Esophagus squamous epithelium (tissue), 5 donors: ENCODE data around the gene PYGM. TPM values are rescaled to one million over a fixed set of nuclear protein-coding genes. Genes with fewer than 3 reads are reported as not detected.

Experiments used
- DNase-seq: peaks from one replicate; lab custom pipeline; 2025; lab: John Stamatoyannopoulos, UW
- H3K27ac ChIP-seq, 4 donors: fragments of 200-600 bp; sonication (generic); one replicate each; pipeline ENCODE4 v1.5.1; 2016 to 2019; ENCODE audit warnings: mild to moderate bottlenecking in 1 of 4
- H3K27me3 ChIP-seq, 4 donors: fragments of 200-600 bp; sonication (generic); 1 replicate in 3 of 4; 2 replicates in 1 of 4; pipeline versions ENCODE4 v1.5.1 to v1.6.0; 2017 to 2021; ENCODE audit warnings: antibody characterized with exemption in 1 of 4
- H3K36me3 ChIP-seq, 3 donors: fragments of 200-600 bp; sonication (generic); one replicate each; pipeline ENCODE4 v1.5.1; 2016 to 2019
- H3K4me1 ChIP-seq, 3 donors: fragments of 200-600 bp; sonication (generic); one replicate each; pipeline ENCODE4 v1.5.1; 2017 to 2019
- H3K4me3 ChIP-seq, 4 donors: fragments of 200-600 bp; sonication (generic); 1 replicate in 3 of 4; 2 replicates in 1 of 4; pipeline ENCODE4 v1.5.1; 2016 to 2019; ENCODE audit warnings: mild to moderate bottlenecking in 2 of 4, moderate library complexity in 1 of 4
- H3K9me3 ChIP-seq, 3 donors: fragments of 200-600 bp; sonication (generic); one replicate each; pipeline ENCODE4 v1.5.1; 2016 to 2019
- CTCF ChIP-seq, 6 experiments: fragments of 450-650 bp in 4 of 6; fragments of 200-600 bp in 2 of 6; sonication (generic) in 2 of 6; IDR thresholded peaks; one replicate each; pipeline ENCODE4 v1.5.1; 2016 to 2019; ENCODE audit warnings: antibody characterized with exemption in 6 of 6, mild to moderate bottlenecking in 4 of 6, moderate library complexity in 4 of 6
- POLR2A ChIP-seq, 4 donors: fragments of 450-650 bp; IDR thresholded peaks; one replicate each; pipeline ENCODE4 v1.6.1; 2017; ENCODE audit warnings: antibody characterized with exemption in 4 of 4, mild to moderate bottlenecking in 4 of 4, moderate library complexity in 3 of 4
- WGBS, 2 donors: methylation state at CpG; one replicate each; pipeline ENCODE4 v1.1.5; 2018; 5-methylcytosine and 5-hydroxymethylcytosine counted together
- intact Hi-C: fragments of 100-400 bp; cut with DNase I; formaldehyde crosslinking; loops from one replicate; pipeline ENCODE4 v1.15.0; 2022
- total RNA-seq, 4 donors: library from RNA; depleted of rRNA; stranded (reverse); fragments of >200 nt; gene quantifications; one replicate each; pipeline ENCODE4 v1.1.0, GENCODE V29; 2016
- donor health status: DM: yes; HTN: yes; CAD: no.

Gene PYGM
- total RNA-seq, 4 donors from 2014 or later, result 0.27 to 0.95 (median 0.39) TPM

- WGBS, 2 donors, result 61 to 63% methylated on average over 6 to 7 of the region's 7 CpGs
- H3K9me3 ChIP-seq, result no peaks in the 10 kb centered on the region
- TF ChIP-seq CTCF (IDR thresholded peaks at IDR 0.05) (no peak), POLR2A (IDR thresholded peaks at IDR 0.05) (no peak)
- peaks cover 0 to 39% (median 0%) of the 10 kb centered on the region in 4 donors for H3K27me3 ChIP-seq
- no peak overlapping the region for H3K27ac ChIP-seq
- H3K4me1 ChIP-seq, result peaks cover 3 to 19% (median 6%) of the 10 kb centered on the region in 3 donors
- H3K4me3 ChIP-seq, result no peak overlapping the region
- no peak for DNase-seq
- peaks cover 0 to 3% (median 0%) of the 10 kb centered on the region in 3 donors for H3K36me3 ChIP-seq
- intact Hi-C loops, result no loop called here
Observed at GRCh38 chr11:64726867-64727530, 32.8 kb downstream of the PYGM start.

GRCh38 chr11:64726211-64726641 lies 33.5 kb downstream of the PYGM start:
- Histone ChIP-seq H3K4me1 (peaks cover 3 to 19% (median 6%) of the 10 kb centered on the region in 3 donors), H3K27me3 (peaks cover 0 to 47% (median 0%) of the 10 kb centered on the region in 4 donors), H3K4me3 (no peak overlapping the region), H3K27ac (no peak overlapping the region), H3K36me3 (no peaks in the 10 kb centered on the region), H3K9me3 (no peaks in the 10 kb centered on the region)
- no peak for DNase-seq
- intact Hi-C loops, result no loop called here
- WGBS, 2 donors, result 40% methylated on average over 2 of the region's 9 CpGs; no CpG with 5 or more reads in 1 of the 2 donors
- TF ChIP-seq CTCF (IDR thresholded peaks at IDR 0.05) (no peak), POLR2A (IDR thresholded peaks at IDR 0.05) (no peak)

- intact Hi-C loops, result no loop called here
Observed at GRCh38 chr11:64724863-64725532, 34.8 kb downstream of the PYGM start.

GRCh38 chr11:64723907-64724862 lies 35.6 kb downstream of the PYGM start:
- TF ChIP-seq CTCF (IDR thresholded peaks at IDR 0.05) (no peak), POLR2A (IDR thresholded peaks at IDR 0.05) (no peak)
- no peak overlapping the region for H3K27ac ChIP-seq
- H3K36me3 ChIP-seq, result no peaks in the 10 kb centered on the region
- DNase-seq, result no peak
- no peaks in the 10 kb centered on the region for H3K9me3 ChIP-seq
- H3K4me1 ChIP-seq, result peaks cover 0 to 12% (median 6%) of the 10 kb centered on the region in 3 donors
- H3K4me3 ChIP-seq, result peak overlapping the region in 1 of 4 donors; percentile 88
- H3K27me3 ChIP-seq, result peaks cover 0 to 52% (median 0%) of the 10 kb centered on the region in 4 donors
- WGBS, 2 donors, result 36 to 67% methylated on average over 6 to 7 of the region's 9 CpGs
- intact Hi-C loops, result no loop called here

More at GRCh38 chr11:64724863-64725532, 34.8 kb downstream of the PYGM start:
- Histone ChIP-seq H3K9me3 (no peaks in the 10 kb centered on the region), H3K36me3 (no peaks in the 10 kb centered on the region), H3K4me1 (peaks cover 2 to 18% (median 6%) of the 10 kb centered on the region in 3 donors), H3K27me3 (peaks cover 0 to 51% (median 0%) of the 10 kb centered on the region in 4 donors), H3K27ac (no peak overlapping the region), H3K4me3 (no peak overlapping the region)
- WGBS, 2 donors, result 67 to 71% methylated on average over 4 to 7 of the region's 7 CpGs
- no peak for DNase-seq
- TF ChIP-seq POLR2A (IDR thresholded peaks at IDR 0.05), result no peak
- TF ChIP-seq CTCF (IDR thresholded peaks at IDR 0.05), result no peak
